ENCODE measurements around the gene LIMCH1.
"Not testable (repeated sequence)": the region's sequence is repeated elsewhere in the genome, so short reads cannot be mapped to it uniquely, and the experiment has no call there.

The LIMCH1 gene

GRCh38 chr4:41611881-41612871, 74.2 kb downstream of the LIMCH1 start:
- no peak for DNase-seq (ENCODE audit: low spot score)

GRCh38 chr4:41613386-41613785, 75.4 kb downstream of the LIMCH1 start:
- no peak for DNase-seq (ENCODE audit: low spot score)

- no peak for DNase-seq (ENCODE audit: low spot score)
Observed at GRCh38 chr4:41613821-41614220, 75.9 kb downstream of the LIMCH1 start.

GRCh38 chr4:41614519-41614918, 76.6 kb downstream of the LIMCH1 start:
- DNase-seq (ENCODE audit: low spot score) = no peak

GRCh38 chr4:41619161-41619560, 81.2 kb downstream of the LIMCH1 start:
- no peak for DNase-seq (ENCODE audit: low spot score)

GRCh38 chr4:41620594-41621256, 82.8 kb downstream of the LIMCH1 start:
- DNase-seq (ENCODE audit: low spot score) = no peak

GRCh38 chr4:41622787-41623186, 84.8 kb downstream of the LIMCH1 start:
- DNase-seq (ENCODE audit: low spot score) = no peak

- no peak for DNase-seq (ENCODE audit: low spot score)
Observed at GRCh38 chr4:41624765-41625164, 86.8 kb downstream of the LIMCH1 start.

- DNase-seq (ENCODE audit: low spot score) = no peak
Observed at GRCh38 chr4:41625531-41625930, 87.6 kb downstream of the LIMCH1 start.

- no peak for DNase-seq (ENCODE audit: low spot score)
Observed at GRCh38 chr4:41628936-41629335, 91.0 kb downstream of the LIMCH1 start.

- no peak for DNase-seq (ENCODE audit: low spot score)
Observed at GRCh38 chr4:41631523-41631922, 93.6 kb downstream of the LIMCH1 start.

GRCh38 chr4:41632481-41633073, 94.6 kb downstream of the LIMCH1 start:
- no peak for DNase-seq (ENCODE audit: low spot score)

- DNase-seq (ENCODE audit: low spot score) = no peak
Observed at GRCh38 chr4:41633321-41633720, 95.4 kb downstream of the LIMCH1 start.

GRCh38 chr4:41635441-41635840, 97.5 kb downstream of the LIMCH1 start:
- no peak for DNase-seq (ENCODE audit: low spot score)

GRCh38 chr4:41638203-41638602, 100.2 kb downstream of the LIMCH1 start:
- no peak for DNase-seq (ENCODE audit: low spot score)

- DNase-seq (ENCODE audit: low spot score) = no peak
Observed at GRCh38 chr4:41638866-41639265, 100.9 kb downstream of the LIMCH1 start.

GRCh38 chr4:41639291-41639690, 101.3 kb downstream of the LIMCH1 start:
- no peak for DNase-seq (ENCODE audit: low spot score)

- no peak for DNase-seq (ENCODE audit: low spot score)
Observed at GRCh38 chr4:41640906-41641305, 102.9 kb downstream of the LIMCH1 start.

- not testable (repeated sequence) for DNase-seq (ENCODE audit: low spot score)
Observed at GRCh38 chr4:41642746-41643145, 104.8 kb downstream of the LIMCH1 start.

GRCh38 chr4:41643331-41643730, 105.4 kb downstream of the LIMCH1 start:
- DNase-seq (ENCODE audit: low spot score) = no peak

GRCh38 chr4:41644288-41644914, 106.4 kb downstream of the LIMCH1 start:
- DNase-seq (ENCODE audit: low spot score) = peak; percentile 15

- DNase-seq (ENCODE audit: low spot score) = no peak
Observed at GRCh38 chr4:41644915-41645295, 106.9 kb downstream of the LIMCH1 start.
